ENCODE data around the gene FBXW4. TPM values are rescaled to one million over a fixed set of nuclear protein-coding genes. Genes with fewer than 3 reads are reported as not detected.

The FBXW4 gene
- total RNA-seq, 1 experiment from 2014 or later, result 31.0 TPM

GRCh38 chr10:101709359-101710058 is 14.5 kb upstream of the FBXW4 start:
- no peak overlapping the region for H3K4me3 ChIP-seq (ENCODE audit: low read length)
- no peak for DNase-seq
- no peaks in the 10 kb centered on the region for H4K20me1 ChIP-seq (ENCODE audit: insufficient read depth, low read depth, low read length)
- no peak overlapping the region for H3K27ac ChIP-seq (ENCODE audit: low read length)
- no peaks in the 10 kb centered on the region for H3K4me1 ChIP-seq (ENCODE audit: low read length)
- no peaks in the 10 kb centered on the region for H3K79me2 ChIP-seq (ENCODE audit: low read length)
- H3K4me2 ChIP-seq (ENCODE audit: low read depth, low read length, poor library complexity, severe bottlenecking), result no peak overlapping the region
- no peaks in the 10 kb centered on the region for H3K36me3 ChIP-seq (ENCODE audit: insufficient read depth, low read length)
- no peaks in the 10 kb centered on the region for H3K27me3 ChIP-seq (ENCODE audit: low read length)
- H3K9ac ChIP-seq (ENCODE audit: low read length), result no peak overlapping the region
- H2AFZ ChIP-seq (ENCODE audit: low read length), result no peak overlapping the region
- H3K9me3 ChIP-seq (ENCODE audit: low read length), result no peaks in the 10 kb centered on the region
- no peaks in the 10 kb centered on the region for H3K9me2 ChIP-seq (replicated peaks; ENCODE audit: insufficient read depth, low read length)

GRCh38 chr10:101708870-101709269 is 13.9 kb upstream of the FBXW4 start:
- Histone ChIP-seq H3K9me3 (ENCODE audit: low read length) (no peaks in the 10 kb centered on the region), H3K4me1 (ENCODE audit: low read length) (no peaks in the 10 kb centered on the region), H3K27me3 (ENCODE audit: low read length) (no peaks in the 10 kb centered on the region), H4K20me1 (ENCODE audit: insufficient read depth, low read depth, low read length) (no peaks in the 10 kb centered on the region), H3K79me2 (ENCODE audit: low read length) (no peaks in the 10 kb centered on the region), H3K4me2 (ENCODE audit: low read depth, low read length, poor library complexity, severe bottlenecking) (no peak overlapping the region), H3K36me3 (ENCODE audit: insufficient read depth, low read length) (no peaks in the 10 kb centered on the region), H3K9me2 (replicated peaks; ENCODE audit: insufficient read depth, low read length) (no peaks in the 10 kb centered on the region), H2AFZ (ENCODE audit: low read length) (no peak overlapping the region), H3K9ac (ENCODE audit: low read length) (no peak overlapping the region), H3K4me3 (ENCODE audit: low read length) (no peak overlapping the region), H3K27ac (ENCODE audit: low read length) (no peak overlapping the region)
- no peak for DNase-seq

GRCh38 chr10:101708073-101708472 is 13.1 kb upstream of the FBXW4 start:
- no peaks in the 10 kb centered on the region for H3K9me3 ChIP-seq (ENCODE audit: low read length)
- H3K9ac ChIP-seq (ENCODE audit: low read length), result no peak overlapping the region
- H3K4me2 ChIP-seq (ENCODE audit: low read depth, low read length, poor library complexity, severe bottlenecking), result no peak overlapping the region
- DNase-seq, result no peak
- H2AFZ ChIP-seq (ENCODE audit: low read length), result no peak overlapping the region
- no peaks in the 10 kb centered on the region for H3K4me1 ChIP-seq (ENCODE audit: low read length)
- H3K36me3 ChIP-seq (ENCODE audit: insufficient read depth, low read length), result no peaks in the 10 kb centered on the region
- H3K27me3 ChIP-seq (ENCODE audit: low read length), result no peaks in the 10 kb centered on the region
- no peaks in the 10 kb centered on the region for H3K79me2 ChIP-seq (ENCODE audit: low read length)
- no peak overlapping the region for H3K4me3 ChIP-seq (ENCODE audit: low read length)
- H3K9me2 ChIP-seq (replicated peaks; ENCODE audit: insufficient read depth, low read length), result no peaks in the 10 kb centered on the region
- no peaks in the 10 kb centered on the region for H4K20me1 ChIP-seq (ENCODE audit: insufficient read depth, low read depth, low read length)
- H3K27ac ChIP-seq (ENCODE audit: low read length), result no peak overlapping the region

GRCh38 chr10:101704331-101704730 is 9.4 kb upstream of the FBXW4 start:
- no peaks in the 10 kb centered on the region for H3K27me3 ChIP-seq (ENCODE audit: low read length)
- H3K4me1 ChIP-seq (ENCODE audit: low read length), result no peaks in the 10 kb centered on the region
- H3K9me3 ChIP-seq (ENCODE audit: low read length), result no peaks in the 10 kb centered on the region
- H3K4me2 ChIP-seq (ENCODE audit: low read depth, low read length, poor library complexity, severe bottlenecking), result no peak overlapping the region
- H3K4me3 ChIP-seq (ENCODE audit: low read length), result no peak overlapping the region
- no peak overlapping the region for H3K27ac ChIP-seq (ENCODE audit: low read length)
- no peak for DNase-seq
- H4K20me1 ChIP-seq (ENCODE audit: insufficient read depth, low read depth, low read length), result no peaks in the 10 kb centered on the region
- H2AFZ ChIP-seq (ENCODE audit: low read length), result no peak overlapping the region
- H3K36me3 ChIP-seq (ENCODE audit: insufficient read depth, low read length), result no peaks in the 10 kb centered on the region
- H3K9ac ChIP-seq (ENCODE audit: low read length), result no peak overlapping the region
- no peaks in the 10 kb centered on the region for H3K9me2 ChIP-seq (replicated peaks; ENCODE audit: insufficient read depth, low read length)
- no peaks in the 10 kb centered on the region for H3K79me2 ChIP-seq (ENCODE audit: low read length)

GRCh38 chr10:101696632-101697031 is 1.7 kb upstream of the FBXW4 start:
- Histone ChIP-seq H3K4me2 (ENCODE audit: low read depth, low read length, poor library complexity, severe bottlenecking) (no peak overlapping the region), H4K20me1 (ENCODE audit: insufficient read depth, low read depth, low read length) (no peaks in the 10 kb centered on the region), H3K79me2 (ENCODE audit: low read length) (peaks cover 24% of the 10 kb centered on the region), H2AFZ (ENCODE audit: low read length) (no peak overlapping the region), H3K27ac (ENCODE audit: low read length) (no peak overlapping the region), H3K9me2 (replicated peaks; ENCODE audit: insufficient read depth, low read length) (no peaks in the 10 kb centered on the region), H3K27me3 (ENCODE audit: low read length) (no peaks in the 10 kb centered on the region), H3K36me3 (ENCODE audit: insufficient read depth, low read length) (no peaks in the 10 kb centered on the region), H3K4me3 (ENCODE audit: low read length) (no peak overlapping the region), H3K9me3 (ENCODE audit: low read length) (no peaks in the 10 kb centered on the region), H3K4me1 (ENCODE audit: low read length) (peaks cover 22% of the 10 kb centered on the region), H3K9ac (ENCODE audit: low read length) (no peak overlapping the region)
- no peak for DNase-seq

GRCh38 chr10:101695404-101695890 is 477 bp upstream of the FBXW4 start:
- H3K9ac ChIP-seq (ENCODE audit: low read length), result peak overlapping the region; percentile 98
- H3K4me2 ChIP-seq (ENCODE audit: low read depth, low read length, poor library complexity, severe bottlenecking), result peak overlapping the region; percentile 75
- H3K79me2 ChIP-seq (ENCODE audit: low read length), result peaks cover 36% of the 10 kb centered on the region
- H3K27me3 ChIP-seq (ENCODE audit: low read length), result no peaks in the 10 kb centered on the region
- no peaks in the 10 kb centered on the region for H4K20me1 ChIP-seq (ENCODE audit: insufficient read depth, low read depth, low read length)
- peak overlapping the region; percentile 96 for H3K4me3 ChIP-seq (ENCODE audit: low read length)
- peaks cover 34% of the 10 kb centered on the region for H3K4me1 ChIP-seq (ENCODE audit: low read length)
- H3K36me3 ChIP-seq (ENCODE audit: insufficient read depth, low read length), result 0 out of 2 replicates have a peak, but pooled peaks cover 3% of the 10 kb centered on the region
- H2AFZ ChIP-seq (ENCODE audit: low read length), result peak overlapping the region; percentile 36; the same call in 1 of the 2 replicates
- H3K27ac ChIP-seq (ENCODE audit: low read length), result no peak overlapping the region
- H3K9me2 ChIP-seq (replicated peaks; ENCODE audit: insufficient read depth, low read length), result no peaks in the 10 kb centered on the region
- H3K9me3 ChIP-seq (ENCODE audit: low read length), result no peaks in the 10 kb centered on the region
- DNase-seq, result peak; percentile 46

- no peak overlapping the region for H2AFZ ChIP-seq (ENCODE audit: low read length)
- 0 out of 2 replicates have a peak, but pooled peaks cover 6% of the 10 kb centered on the region for H3K36me3 ChIP-seq (ENCODE audit: insufficient read depth, low read length)
- peak overlapping the region; percentile 96 for H3K4me3 ChIP-seq (ENCODE audit: low read length)
- H3K4me1 ChIP-seq (ENCODE audit: low read length), result peaks cover 35% of the 10 kb centered on the region
- no peaks in the 10 kb centered on the region for H3K9me2 ChIP-seq (replicated peaks; ENCODE audit: insufficient read depth, low read length)
- H3K27me3 ChIP-seq (ENCODE audit: low read length), result no peaks in the 10 kb centered on the region
- peak overlapping the region; percentile 98 for H3K9ac ChIP-seq (ENCODE audit: low read length)
- peak; percentile 75 for DNase-seq
- peak overlapping the region; percentile 75 for H3K4me2 ChIP-seq (ENCODE audit: low read depth, low read length, poor library complexity, severe bottlenecking)
- H4K20me1 ChIP-seq (ENCODE audit: insufficient read depth, low read depth, low read length), result no peaks in the 10 kb centered on the region
- H3K79me2 ChIP-seq (ENCODE audit: low read length), result peaks cover 49% of the 10 kb centered on the region
- peak overlapping the region; percentile 78 for H3K27ac ChIP-seq (ENCODE audit: low read length)
- no peaks in the 10 kb centered on the region for H3K9me3 ChIP-seq (ENCODE audit: low read length)
Observed at GRCh38 chr10:101693978-101694673, 844 bp downstream of the FBXW4 start.

GRCh38 chr10:101693651-101693977 is 1.4 kb downstream of the FBXW4 start:
- Histone ChIP-seq H3K27me3 (ENCODE audit: low read length) (no peaks in the 10 kb centered on the region), H2AFZ (ENCODE audit: low read length) (no peak overlapping the region), H3K4me1 (ENCODE audit: low read length) (peaks cover 35% of the 10 kb centered on the region), H3K79me2 (ENCODE audit: low read length) (peaks cover 54% of the 10 kb centered on the region), H3K36me3 (ENCODE audit: insufficient read depth, low read length) (0 out of 2 replicates have a peak, but pooled peaks cover 8% of the 10 kb centered on the region), H4K20me1 (ENCODE audit: insufficient read depth, low read depth, low read length) (no peaks in the 10 kb centered on the region), H3K4me3 (ENCODE audit: low read length) (peak overlapping the region; percentile 96), H3K4me2 (ENCODE audit: low read depth, low read length, poor library complexity, severe bottlenecking) (peak overlapping the region; percentile 75), H3K27ac (ENCODE audit: low read length) (peak overlapping the region; percentile 78), H3K9me2 (replicated peaks; ENCODE audit: insufficient read depth, low read length) (no peaks in the 10 kb centered on the region), H3K9ac (ENCODE audit: low read length) (peak overlapping the region; percentile 98), H3K9me3 (ENCODE audit: low read length) (no peaks in the 10 kb centered on the region)
- peak; percentile 63 for DNase-seq
